ENCODE results near the gene ABHD12B. TPM values are rescaled to one million over a fixed set of nuclear protein-coding genes. Genes with fewer than 3 reads are reported as not detected.

Gene ABHD12B
- total RNA-seq, 2 experiments from 2014 or later: not detected

DNA sequence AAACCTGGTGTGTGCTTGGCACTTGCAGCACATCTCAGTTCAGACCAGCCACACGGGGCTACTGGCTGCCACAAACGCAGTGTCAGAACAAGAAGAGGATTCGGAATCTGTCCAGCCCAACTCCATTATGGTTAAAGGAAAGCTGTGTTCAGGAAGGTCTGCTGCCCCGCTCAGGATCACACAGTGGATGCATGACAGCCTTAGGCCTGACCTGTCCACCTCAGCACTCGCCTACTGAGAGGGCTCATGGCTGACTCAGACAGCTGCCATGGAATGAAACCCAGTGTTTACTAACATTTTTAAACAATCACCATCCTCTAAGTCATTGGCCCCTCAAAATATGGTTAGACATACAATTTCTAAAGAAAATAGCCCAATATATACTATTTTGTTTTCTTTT is 35.3 kb upstream of the ABHD12B start:
- ChIA-PET POLR2A (interaction anchor here (0.7 kb wide), 1 partner anchor 100 kb away, joined by 4 read pairs; no protein-coding TSS in a partner anchor), CTCF (no interaction called here)

DNA sequence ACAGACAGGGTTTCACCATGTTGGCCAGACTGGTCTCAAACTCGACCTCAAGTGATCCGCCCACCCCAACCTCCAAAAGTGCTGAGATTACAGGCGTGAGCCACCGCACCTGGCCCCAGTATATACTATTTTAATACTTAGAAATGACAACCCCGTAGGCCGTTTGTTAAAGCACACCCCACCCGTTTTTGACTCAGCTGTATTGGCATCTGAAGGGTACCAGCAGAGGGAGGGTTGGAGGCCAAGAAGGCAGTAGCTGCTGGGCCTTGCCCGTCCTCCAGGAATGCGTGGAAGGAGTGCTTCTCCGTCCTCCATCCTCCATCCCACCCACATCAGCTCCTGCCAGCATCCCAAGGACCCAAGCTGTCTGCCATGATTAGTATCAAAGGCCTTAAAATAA is 34.6 kb upstream of the ABHD12B start:
- ChIA-PET CTCF (no interaction called here), POLR2A (interaction anchor here (0.7 kb wide), 1 partner anchor 99 kb away, joined by 4 read pairs; no protein-coding TSS in a partner anchor)

DNA sequence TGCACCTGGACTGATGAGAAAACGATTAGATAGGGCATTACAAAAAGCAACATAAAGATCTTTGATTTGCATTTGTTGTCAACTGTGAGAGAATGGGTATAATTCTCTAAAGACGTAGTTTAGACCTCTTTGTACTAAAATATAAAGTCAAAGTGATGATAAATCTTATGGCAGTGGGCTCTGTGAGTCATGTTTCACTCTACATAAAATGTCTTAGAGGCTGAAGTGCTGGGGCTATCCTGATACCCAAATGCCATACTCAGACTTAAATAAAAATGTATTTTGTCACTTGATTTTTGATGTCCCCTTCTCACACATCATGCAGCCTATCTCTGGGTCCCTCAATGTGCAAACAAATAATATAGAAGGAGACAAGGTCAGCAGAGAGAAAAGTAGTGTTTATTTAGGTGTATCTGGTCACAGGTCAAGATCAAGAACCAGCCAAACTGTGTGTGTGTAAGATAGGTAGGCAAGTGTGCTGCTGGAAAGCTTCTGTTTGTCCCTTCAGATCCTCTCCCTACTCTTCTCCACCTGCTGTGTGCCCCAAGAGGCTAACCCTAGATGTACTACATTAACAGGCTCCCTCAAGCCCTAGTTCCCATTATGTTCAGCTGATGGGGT is 33.9 kb upstream of the ABHD12B start:
- ChIA-PET POLR2A (no interaction called here), CTCF (interaction anchor here (1.1 to 2.0 kb wide), 2 partner anchors 11 to 21 kb away, joined by 3 to 5 read pairs; no protein-coding TSS in a partner anchor)

DNA sequence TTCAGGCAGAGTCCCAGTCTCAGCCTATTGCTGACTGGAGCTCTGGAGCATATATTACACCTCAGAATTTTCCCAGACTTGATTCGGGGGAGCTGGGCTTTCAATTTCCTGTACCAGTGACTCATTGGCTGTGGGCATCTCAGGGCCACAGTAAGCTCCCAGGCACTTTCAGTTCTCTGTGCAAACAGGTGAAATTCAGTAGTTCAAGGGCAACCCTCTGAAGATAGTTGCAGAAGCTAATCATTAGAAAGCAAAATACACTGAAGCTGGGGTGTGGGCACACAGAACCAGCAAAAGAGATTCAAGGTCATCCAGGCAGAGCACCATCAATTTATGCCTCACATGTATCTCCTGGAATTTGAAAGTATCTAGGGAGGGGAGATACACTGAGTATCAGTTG is 32.8 kb upstream of the ABHD12B start:
- POLR2A ChIA-PET: no interaction called here
- CTCF ChIA-PET: interaction anchor here (1.1 to 2.0 kb wide), 2 partner anchors 12 to 20 kb away, joined by 3 to 5 read pairs; no protein-coding TSS in a partner anchor

DNA sequence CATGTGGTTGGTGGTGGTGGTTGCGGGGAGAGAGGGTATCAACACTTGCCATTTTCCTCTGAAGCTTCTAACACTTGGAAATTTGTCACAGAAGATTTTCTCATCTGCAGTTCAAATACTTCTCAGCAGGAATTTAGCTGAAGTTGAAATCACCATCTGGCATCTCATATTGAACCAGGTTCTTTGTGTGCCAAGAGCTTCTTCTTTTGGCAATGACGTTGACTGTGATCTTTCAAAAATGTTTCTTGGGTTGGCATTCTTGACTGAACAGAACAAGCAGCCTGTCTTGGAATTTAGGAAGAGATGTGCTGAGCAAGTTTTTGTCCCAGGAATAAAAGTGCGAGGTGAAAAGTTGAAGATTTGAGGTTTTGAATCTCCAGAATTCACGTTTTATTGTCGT is 32.2 kb upstream of the ABHD12B start:
- CTCF ChIA-PET: interaction anchor here (2.0 kb wide), 1 partner anchor 20 kb away, joined by 5 read pairs; no protein-coding TSS in a partner anchor
- POLR2A ChIA-PET: no interaction called here

DNA sequence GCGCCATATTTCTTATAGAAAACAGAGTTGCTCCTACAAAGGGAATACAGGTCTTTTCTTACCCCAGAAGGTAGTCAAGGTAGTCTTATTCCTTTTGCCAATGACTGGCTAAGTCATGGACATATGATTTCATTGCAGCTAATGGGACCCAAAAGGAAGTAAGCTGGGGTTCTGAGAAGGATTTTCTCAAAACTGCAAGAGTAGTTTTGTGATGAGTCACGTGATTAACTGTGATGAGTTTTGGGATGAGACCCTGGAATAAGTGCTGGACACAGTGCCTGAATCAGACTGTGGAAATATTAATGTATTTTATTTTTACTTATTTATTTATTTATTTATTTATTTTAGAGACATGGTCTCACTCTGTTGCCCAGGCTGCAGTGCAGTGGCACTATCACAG is 27.5 kb upstream of the ABHD12B start:
- ChIA-PET POLR2A (no interaction called here), CTCF (no interaction called here)

DNA sequence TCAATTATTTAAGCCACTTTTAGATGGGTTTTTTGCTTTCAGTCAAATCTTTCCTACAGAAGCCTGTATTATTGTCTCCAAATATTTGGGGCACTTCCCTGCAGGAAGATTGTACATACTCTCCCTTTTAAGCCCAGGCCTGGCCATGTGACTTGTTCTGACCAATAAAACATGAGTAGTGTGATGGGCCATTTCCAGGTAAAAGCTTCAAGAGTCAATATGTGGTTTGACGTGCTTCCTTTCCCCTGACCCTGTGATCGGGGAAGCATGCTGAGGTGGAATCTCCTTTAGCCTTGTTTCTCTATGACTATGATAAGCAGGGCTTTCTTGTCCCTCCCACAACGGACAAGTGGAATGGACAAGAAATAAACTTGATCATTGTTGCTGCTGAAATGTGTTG is 26.7 kb upstream of the ABHD12B start:
- POLR2A ChIA-PET: no interaction called here
- CTCF ChIA-PET: no interaction called here

DNA sequence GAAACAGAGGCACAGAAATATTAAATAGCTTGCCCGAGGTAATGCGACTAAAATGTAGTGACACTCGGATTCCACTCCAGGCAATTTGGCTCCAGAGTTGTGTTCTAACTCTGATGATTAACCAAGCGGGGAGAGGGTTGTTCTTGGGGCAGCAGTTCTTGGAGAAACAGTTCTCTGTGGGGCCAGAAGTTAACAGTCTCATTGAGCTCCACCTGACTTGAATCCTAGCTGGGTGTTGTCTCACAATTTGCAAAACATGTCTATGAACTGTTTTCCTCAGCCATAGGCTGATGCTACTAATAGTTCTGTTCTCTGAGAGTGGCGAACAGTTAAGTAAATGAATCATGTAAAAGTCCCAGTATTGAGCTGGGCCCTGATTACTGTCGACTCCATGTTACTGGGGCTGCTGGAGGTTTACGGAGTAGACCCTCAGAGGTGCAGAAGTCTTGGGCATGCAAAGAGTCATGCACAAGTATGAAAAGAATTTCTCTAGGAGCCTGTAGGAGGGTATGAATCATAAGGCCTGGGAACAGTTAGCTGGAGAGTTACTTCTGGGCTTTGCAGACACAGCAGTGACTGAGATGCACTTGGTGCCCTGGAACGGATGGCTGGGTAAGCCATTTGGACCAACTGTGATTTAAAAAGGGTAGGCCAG is 25.5 kb upstream of the ABHD12B start:
- ChIA-PET POLR2A (no interaction called here), CTCF (no interaction called here)

DNA sequence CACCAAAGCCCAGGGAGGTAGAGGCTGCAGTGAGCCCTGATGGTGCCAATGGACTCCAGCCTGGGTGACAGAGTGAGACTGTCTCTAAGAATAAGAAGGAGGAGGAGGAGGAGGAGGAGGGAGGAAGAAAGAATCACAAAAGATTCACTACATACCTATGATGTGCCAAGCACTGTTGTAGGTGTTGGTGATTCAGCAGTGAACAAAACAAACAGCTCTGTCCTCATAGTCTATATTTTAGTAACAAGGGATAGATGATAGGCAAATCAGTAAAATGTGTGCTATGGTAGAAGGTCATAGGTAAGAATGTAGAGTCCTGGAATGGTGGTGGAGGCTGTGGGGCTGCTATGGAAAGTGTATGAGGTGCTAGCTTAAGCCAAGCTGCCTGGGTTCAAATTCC is 18.0 kb upstream of the ABHD12B start:
- POLR2A ChIA-PET: interaction anchor here (1.2 kb wide), 1 partner anchor 24 kb away, joined by 4 read pairs; no protein-coding TSS in a partner anchor
- CTCF ChIA-PET: no interaction called here

DNA sequence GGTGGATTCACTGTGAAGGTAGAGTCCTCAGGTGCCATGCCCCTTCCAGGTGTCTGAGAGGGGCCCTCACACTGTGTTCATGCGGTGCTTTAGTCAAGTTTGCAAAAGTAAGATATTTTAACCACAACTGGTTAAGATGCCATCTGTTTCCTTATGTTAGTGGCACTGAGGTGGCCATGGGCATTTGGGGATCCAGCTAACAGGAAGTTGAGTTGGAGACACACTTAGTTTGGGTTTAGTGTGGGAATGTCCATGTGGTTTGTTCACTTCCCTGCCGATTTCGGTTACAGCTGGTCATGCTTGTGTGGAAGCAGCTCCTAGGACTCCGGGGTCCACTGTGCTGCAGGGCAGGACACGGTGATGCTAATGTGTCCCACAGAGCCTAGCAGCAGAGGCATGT is 17.3 kb upstream of the ABHD12B start:
- ChIA-PET CTCF (no interaction called here), POLR2A (interaction anchor here (1.2 kb wide), 1 partner anchor 25 kb away, joined by 4 read pairs; no protein-coding TSS in a partner anchor)

DNA sequence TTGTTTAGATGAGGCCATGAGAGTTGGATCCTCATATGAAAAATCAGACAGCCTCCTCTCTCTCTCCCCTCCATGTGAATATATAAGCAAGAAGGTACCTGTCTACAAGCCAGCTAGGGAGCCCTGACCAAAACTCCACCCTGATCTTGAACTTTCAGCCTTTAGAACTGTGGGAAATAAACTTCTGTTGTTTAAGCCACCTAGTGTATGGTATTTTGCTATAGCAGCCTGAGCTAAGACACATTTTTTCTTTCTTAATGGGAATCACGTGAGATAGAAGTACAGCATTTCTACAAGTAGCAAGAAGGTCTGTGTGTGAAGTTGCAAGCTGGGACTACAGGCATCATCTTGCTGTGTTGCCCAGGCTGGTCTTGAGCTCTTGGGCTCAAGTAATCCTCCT is 16.3 kb upstream of the ABHD12B start:
- ChIA-PET CTCF (no interaction called here), POLR2A (no interaction called here)

DNA sequence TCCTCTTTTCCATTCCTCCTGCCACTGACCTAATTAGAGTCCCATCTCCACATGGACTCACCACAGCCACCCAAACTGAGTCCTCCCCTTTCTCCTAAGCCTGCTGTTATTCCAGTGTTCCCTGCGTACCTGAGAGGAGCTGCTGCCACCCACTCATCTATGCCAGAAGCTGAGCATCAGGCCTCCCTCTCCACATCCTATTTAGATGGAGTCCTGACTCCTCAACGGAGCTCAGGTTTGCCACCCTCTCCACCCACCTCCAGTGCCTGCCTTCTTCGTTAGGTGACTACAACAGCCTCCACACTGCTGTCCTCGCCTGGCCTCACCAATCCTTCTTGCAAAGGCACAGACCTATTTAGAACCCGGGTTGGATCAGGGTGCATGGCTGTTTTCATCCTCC is 15.2 kb upstream of the ABHD12B start:
- ChIA-PET POLR2A (interaction anchor here (0.7 to 1.2 kb wide), 3 partner anchors 25 to 75 kb away, joined by 3 to 4 read pairs (median 3); no protein-coding TSS in a partner anchor), CTCF (interaction anchor here (0.6 kb wide), 1 partner anchor 1114 kb away, joined by 4 read pairs; no protein-coding TSS in a partner anchor)

DNA sequence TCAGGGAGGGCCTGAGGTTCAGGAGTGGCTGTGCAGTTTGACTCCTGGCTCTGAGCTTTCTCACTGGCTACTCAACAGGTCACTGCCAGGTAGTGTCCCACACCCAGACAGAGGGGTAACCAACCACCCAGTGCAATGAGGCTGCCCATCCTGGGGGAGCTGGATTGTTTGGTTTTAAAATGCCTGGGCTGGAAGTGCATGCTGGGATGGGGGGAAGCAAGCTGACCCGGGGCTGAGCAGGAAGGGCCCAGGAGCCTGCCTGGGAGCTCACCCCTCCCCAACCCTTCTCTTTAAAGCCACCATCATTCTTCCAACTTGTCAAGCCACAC is 12.6 kb upstream of the ABHD12B start:
- POLR2A ChIA-PET: interaction anchor here (1.9 kb wide), 1 partner anchor 30 kb away, joined by 15 read pairs; no protein-coding TSS in a partner anchor
- CTCF ChIA-PET: interaction anchor here (0.9 to 2.4 kb wide), 11 partner anchors 15 to 239 kb away, joined by 3 to 25 read pairs (median 11); partner anchors contain the start of gene NIN

DNA sequence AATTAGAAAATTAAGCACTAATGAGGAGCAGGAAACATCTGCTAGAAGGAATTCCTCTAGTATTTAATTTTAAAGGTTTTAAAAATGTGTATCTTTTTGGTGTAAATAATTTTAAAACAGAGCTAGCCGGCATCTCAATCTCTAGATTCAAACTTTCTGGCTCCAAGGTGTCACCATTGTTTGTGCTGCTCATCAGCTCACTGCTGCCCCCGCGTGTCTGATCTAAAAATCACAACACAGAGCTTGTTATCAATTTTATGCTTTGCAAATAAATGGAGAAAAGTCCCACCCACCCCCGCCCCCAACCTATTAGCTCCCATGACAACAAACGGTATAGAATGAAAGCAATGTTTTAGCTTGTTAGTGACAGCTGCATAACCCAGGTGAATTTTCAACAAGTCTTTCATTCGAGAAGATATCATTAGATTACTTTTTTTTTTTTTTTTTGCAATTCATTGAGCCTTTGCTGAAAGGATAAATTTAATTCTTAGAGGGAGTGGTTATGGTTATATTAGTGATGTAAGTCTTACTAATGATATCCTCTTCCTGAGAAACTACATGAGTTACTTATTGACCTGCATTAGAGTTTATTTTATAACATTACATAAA is 11.3 kb upstream of the ABHD12B start:
- ChIA-PET CTCF (interaction anchor here (0.7 to 2.4 kb wide), 20 partner anchors 14 to 792 kb away, joined by 3 to 25 read pairs (median 4); partner anchors contain the start of gene NIN), POLR2A (interaction anchor here (0.9 to 1.9 kb wide), 4 partner anchors 31 to 75 kb away, joined by 3 to 15 read pairs (median 4); no protein-coding TSS in a partner anchor)

DNA sequence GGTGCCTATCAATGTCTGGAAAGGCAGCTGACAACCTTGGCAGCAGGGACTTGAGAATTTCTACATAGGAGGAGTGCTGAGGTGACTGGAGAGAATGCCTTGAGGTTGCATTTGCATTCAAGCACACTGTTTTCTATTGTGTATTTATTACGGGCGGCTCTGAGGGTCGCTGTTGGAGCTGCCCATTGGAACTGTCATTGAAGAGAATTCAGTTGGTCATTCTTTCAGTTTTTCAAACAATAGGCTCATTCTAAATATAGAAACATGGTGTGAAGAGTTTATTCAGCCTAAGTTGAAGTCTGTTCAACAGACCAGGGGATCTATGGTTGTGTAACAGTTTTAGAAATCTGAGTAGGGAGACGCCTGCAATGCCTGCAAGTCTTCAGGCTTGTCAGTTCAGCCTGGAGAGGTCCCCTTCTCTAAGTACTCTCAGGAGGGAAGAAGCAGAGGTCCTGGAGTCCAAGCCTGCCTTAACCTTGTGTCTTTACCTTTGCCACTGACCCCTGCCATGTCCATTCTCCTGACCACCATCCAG is 9.8 kb upstream of the ABHD12B start:
- CTCF ChIA-PET: no interaction called here
- POLR2A ChIA-PET: no interaction called here

DNA sequence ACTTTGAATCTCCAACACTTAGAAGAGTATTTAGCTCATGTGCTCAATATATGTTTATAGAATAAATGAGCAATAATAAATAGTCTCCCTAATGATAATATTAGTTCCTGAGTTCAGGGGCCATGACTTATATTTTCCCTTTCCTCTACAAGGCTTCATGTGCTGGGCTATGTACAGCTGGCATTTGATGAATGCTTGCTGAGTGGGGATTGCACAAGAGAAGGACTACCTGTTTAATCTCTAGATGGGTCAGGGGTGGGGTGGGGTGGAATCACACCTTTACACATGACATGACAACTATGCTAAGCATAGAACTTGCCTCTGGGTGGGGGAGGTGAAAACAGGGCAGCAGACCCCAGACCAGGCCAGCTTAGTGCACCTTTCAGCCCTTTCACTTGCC is 7.6 kb upstream of the ABHD12B start:
- POLR2A ChIA-PET: no interaction called here

DNA sequence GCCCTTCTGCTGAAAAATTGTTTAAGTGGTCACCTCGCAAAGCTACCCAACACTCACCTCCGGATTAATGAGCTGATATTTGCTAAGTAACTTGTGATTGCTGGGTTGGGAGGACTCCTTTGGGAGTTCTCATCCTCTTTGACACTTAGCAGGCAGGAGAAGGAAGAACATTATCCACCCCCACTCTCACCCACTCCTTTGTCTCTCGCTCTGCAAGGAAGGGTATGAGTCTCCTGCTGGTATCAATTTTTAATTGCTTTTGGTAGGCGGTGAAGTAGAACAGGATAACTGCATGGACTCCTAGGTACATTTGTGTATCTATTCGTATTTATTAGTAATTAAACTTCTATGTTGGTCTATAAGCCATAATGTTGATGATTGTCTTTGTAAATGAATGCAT is 6.9 kb upstream of the ABHD12B start:
- CTCF ChIA-PET: no interaction called here
- POLR2A ChIA-PET: no interaction called here

More for the DNA sequence above, 7.6 kb upstream of the ABHD12B start:
- CTCF ChIA-PET: no interaction called here

DNA sequence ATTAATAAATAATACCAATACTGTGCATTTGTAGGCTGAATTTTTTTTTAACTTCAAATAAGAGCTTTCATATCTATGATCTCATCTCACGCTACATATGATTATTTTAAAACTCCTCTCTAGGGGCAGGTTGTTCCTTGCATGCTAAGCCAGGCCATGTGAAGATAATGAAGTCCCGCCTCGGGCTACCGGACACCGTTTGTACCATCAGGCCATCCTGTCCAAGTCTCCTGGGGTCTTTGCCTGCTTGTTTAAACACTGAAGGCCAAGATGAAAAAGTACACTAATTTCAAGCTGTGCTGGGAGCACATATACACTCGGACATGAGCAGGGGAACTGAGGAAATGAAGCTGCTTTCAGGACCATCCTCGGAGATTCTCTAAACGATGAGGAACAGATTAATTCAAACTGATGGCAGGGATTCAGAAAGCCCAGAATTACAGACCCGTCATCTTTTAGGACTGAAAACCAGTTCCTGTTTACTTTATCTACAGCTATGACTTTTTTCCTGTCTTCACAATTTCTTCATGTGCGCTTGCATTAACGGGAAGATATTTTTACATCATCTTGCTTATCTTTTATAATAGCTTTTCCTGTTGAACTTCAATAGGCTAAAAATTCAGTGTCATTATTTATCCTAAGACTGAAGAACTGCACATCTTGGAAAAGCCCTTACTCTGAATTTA is 6.3 kb upstream of the ABHD12B start:
- POLR2A ChIA-PET: no interaction called here
- CTCF ChIA-PET: no interaction called here

DNA sequence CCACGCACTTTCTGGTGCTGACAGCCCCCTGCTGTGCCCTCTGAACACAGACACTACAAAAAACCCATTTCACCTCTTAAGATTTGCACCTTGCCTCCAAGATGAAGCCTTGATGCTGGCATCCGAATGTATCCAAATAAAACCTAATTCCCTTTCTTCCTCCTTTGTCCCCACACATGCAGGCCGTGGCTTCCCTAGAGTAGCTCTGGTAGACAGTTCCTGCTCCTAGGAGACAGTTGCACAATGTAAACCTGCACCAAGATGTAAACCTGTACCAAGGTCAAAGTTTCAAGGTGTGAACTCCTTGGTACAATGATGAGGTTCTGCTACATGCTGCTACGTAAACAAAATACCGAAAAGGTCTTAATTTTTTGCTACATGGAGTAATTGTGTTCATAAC is 625 bp upstream of the ABHD12B start:
- ChIA-PET CTCF (no interaction called here), POLR2A (no interaction called here)

DNA sequence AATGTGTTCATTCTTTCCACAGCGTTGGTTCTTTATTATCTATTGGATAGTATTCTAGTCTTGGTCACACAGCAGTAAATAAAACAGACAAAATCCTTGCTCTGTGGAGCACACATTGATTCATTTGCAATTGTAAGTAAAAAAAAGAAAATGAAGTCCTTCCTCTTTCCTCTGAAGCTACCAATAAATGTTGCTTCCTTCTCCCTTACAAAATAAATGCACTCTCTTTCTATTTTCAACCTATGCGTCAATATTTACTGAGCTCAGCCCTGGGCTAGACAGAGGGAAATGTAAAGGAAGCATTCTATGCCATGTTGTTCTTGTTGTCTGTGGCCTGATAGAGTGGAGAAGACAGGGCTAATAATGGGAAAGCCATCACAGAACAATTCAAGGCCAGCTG is 2.9 kb downstream of the ABHD12B start:
- ChIA-PET POLR2A (no interaction called here), CTCF (interaction anchor here (3.6 kb wide), 1 partner anchor 15 kb away, joined by 11 read pairs; no protein-coding TSS in a partner anchor)
